Left ventricle myocardium inferior (tissue), 1 donor: Measurements from ENCODE around the gene METRNL. TPM values are rescaled to one million over a fixed set of nuclear protein-coding genes. Genes with fewer than 3 reads are reported as not detected.
"Not testable (repeated sequence)": the region's sequence is repeated elsewhere in the genome, so short reads cannot be mapped to it uniquely, and the experiment has no call there.

Source experiments
- DNase-seq: peaks from one replicate; pipeline ENCODE4 v3.0.0-alpha.2; 2020
- H3K27ac ChIP-seq: fragments of 200-600 bp; replicated peaks from 2 replicates; pipeline ENCODE4 v1.8.0; 2021
- H3K27me3 ChIP-seq: fragments of 200-600 bp; 2 replicates; pipeline ENCODE4 v1.8.0; 2021; ENCODE audit warnings: low read depth
- H3K36me3 ChIP-seq: fragments of 200-600 bp; 2 replicates; pipeline ENCODE4 v1.8.0; 2021
- H3K4me1 ChIP-seq: fragments of 200-600 bp; 2 replicates; pipeline ENCODE4 v1.8.0; 2021
- H3K4me3 ChIP-seq: fragments of 200-600 bp; 2 replicates; pipeline ENCODE4 v1.8.0; 2021; ENCODE audit warnings: mild to moderate bottlenecking, moderate library complexity
- H3K9me3 ChIP-seq: fragments of 200-600 bp; replicated peaks from 2 replicates; pipeline ENCODE4 v1.8.0; 2021
- intact Hi-C: fragments of 100-400 bp; cut with micrococcal nuclease; formaldehyde crosslinking; loops from one replicate; pipeline ENCODE4 v1.11.0; 2022
- total RNA-seq: library from RNA; stranded (reverse); fragmentation: NEBNext Ultra II Directional; extraction: Animal tissue kit (Norgen Biotek cat#: 25700); gene quantifications from one replicate; pipeline ENCODE4 v1.2.1, GENCODE V29; 2021
- TF ChIP-seq, protein P1 (sequence below): fragments of 200-600 bp; IDR thresholded peaks from 2 replicates; pipeline ENCODE4 v1.8.0; 2021; ENCODE audit warnings: antibody characterized with exemption, mild to moderate bottlenecking, borderline replicate concordance
- donor health status: DM: no; HTN: yes; CAD: no; lungs with severe emphysema.

Gene METRNL
- total RNA-seq, 1 donor from 2014 or later: 75.2 TPM

DNA sequence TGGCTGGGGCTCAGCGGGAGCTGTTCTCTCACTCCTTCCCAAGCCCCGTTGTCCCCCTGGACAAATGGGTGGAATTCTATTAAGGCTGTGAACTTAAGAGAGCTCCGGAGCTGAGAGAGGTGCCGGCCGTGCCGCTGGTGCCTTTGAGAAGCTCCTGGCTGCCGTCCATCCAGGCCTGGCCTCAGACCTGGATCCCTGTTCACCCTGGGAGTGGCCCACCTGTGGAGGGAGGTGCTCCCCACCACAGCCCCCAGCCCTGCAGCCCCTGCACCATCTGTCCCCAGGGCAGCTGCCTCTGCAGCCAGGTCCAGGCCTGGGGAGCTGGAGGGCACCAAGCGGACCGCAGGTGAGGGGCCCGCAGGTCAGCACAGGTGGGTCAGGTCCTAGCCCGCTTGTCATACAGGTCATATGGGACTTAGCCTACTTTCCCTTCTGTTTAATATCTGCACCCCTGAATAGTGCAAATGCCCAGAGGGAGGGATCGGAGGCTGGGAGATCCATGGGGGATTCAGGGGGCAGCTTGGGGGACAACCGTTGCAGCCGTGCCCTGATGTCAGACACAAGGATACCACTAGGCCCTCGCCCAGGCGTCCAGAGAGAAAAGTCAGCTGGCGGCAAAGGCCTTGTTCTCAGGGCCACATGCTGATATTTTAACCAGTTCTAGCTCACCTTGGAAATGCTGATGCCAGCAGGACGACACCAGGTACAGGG, 15.2 kb upstream of the METRNL start:
- DNase-seq: no peak
- no peaks in the 10 kb centered on the region for H3K27me3 ChIP-seq

GRCh38 chr17:83064732-83065659, 14.4 kb upstream of the METRNL start:
- Histone ChIP-seq H3K4me3 (no peak overlapping the region), H3K9me3 (no peaks in the 10 kb centered on the region), H3K27ac (no peak overlapping the region), H3K4me1 (peaks cover 7% of the 10 kb centered on the region), H3K27me3 (no peaks in the 10 kb centered on the region), H3K36me3 (no peaks in the 10 kb centered on the region)
- TF ChIP-seq, protein P1, sequence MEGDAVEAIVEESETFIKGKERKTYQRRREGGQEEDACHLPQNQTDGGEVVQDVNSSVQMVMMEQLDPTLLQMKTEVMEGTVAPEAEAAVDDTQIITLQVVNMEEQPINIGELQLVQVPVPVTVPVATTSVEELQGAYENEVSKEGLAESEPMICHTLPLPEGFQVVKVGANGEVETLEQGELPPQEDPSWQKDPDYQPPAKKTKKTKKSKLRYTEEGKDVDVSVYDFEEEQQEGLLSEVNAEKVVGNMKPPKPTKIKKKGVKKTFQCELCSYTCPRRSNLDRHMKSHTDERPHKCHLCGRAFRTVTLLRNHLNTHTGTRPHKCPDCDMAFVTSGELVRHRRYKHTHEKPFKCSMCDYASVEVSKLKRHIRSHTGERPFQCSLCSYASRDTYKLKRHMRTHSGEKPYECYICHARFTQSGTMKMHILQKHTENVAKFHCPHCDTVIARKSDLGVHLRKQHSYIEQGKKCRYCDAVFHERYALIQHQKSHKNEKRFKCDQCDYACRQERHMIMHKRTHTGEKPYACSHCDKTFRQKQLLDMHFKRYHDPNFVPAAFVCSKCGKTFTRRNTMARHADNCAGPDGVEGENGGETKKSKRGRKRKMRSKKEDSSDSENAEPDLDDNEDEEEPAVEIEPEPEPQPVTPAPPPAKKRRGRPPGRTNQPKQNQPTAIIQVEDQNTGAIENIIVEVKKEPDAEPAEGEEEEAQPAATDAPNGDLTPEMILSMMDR: no peak
- DNase-seq: peak; percentile 38
- intact Hi-C loops: no loop called here

More for the DNA sequence above, 15.2 kb upstream of the METRNL start:
- Histone ChIP-seq H3K4me1 (peaks cover 7% of the 10 kb centered on the region), H3K4me3 (no peak overlapping the region), H3K27ac (no peak overlapping the region), H3K9me3 (no peaks in the 10 kb centered on the region), H3K36me3 (no peaks in the 10 kb centered on the region)
- TF ChIP-seq, protein P1: no peak
- intact Hi-C loops: no loop called here

- H3K4me3 ChIP-seq: no peak overlapping the region
- intact Hi-C loops: no loop called here
- H3K36me3 ChIP-seq: no peaks in the 10 kb centered on the region
- no peaks in the 10 kb centered on the region for H3K9me3 ChIP-seq
- no peak overlapping the region for H3K27ac ChIP-seq
- peak; percentile 11 for DNase-seq
- no peaks in the 10 kb centered on the region for H3K27me3 ChIP-seq
- TF ChIP-seq, protein P1: no peak
- H3K4me1 ChIP-seq: peaks cover 7% of the 10 kb centered on the region
Measured at GRCh38 chr17:83065660-83066542, 13.5 kb upstream of the METRNL start.

GRCh38 chr17:83066543-83066890, 12.9 kb upstream of the METRNL start:
- H3K27ac ChIP-seq, H3K4me1 ChIP-seq, DNase-seq, intact Hi-C loops, H3K4me3 ChIP-seq, H3K36me3 ChIP-seq, H3K27me3 ChIP-seq, H3K9me3 ChIP-seq: not testable (repeated sequence)

DNA sequence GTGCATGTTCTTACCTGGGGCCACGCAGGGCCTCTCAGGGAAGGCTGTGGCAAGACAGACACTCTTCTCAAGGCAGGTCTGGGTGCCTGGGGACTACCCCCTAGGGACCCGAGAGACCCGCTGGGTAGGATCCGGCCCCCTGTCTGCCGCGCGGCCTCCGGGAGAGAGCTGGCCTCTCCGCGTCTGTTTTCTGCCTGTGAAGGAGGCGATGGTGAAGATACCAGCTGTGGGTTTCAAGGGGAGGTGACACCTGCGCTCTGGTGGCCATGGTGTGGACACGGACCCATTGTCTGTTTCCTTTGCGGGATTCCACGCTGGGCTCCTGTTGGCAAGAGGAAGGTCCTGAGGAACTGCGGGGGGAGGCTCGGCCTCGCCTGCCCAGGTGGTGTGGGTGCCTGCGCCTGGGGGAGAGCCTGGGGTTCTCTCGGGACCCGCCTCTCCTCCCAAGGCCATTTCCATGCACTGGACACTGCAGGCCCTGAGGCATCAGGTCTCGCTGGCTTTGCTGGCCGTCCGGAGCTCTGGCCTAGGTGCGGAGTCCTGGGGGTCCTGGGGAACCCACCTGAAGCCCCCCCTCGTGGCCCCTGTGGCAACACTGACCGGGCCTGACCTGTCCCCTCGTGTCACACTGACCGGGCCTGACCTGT, 12.2 kb upstream of the METRNL start:
- H3K36me3 ChIP-seq: no peaks in the 10 kb centered on the region
- no peak overlapping the region for H3K27ac ChIP-seq
- TF ChIP-seq, protein P1: no peak
- intact Hi-C loops: no loop called here
- no peak overlapping the region for H3K4me3 ChIP-seq
- no peaks in the 10 kb centered on the region for H3K9me3 ChIP-seq
- peaks cover 7% of the 10 kb centered on the region for H3K4me1 ChIP-seq
- H3K27me3 ChIP-seq: no peaks in the 10 kb centered on the region
- DNase-seq: peak; percentile 12
